ENCODE data around the gene ADAMTS2. TPM values are rescaled to one million over a fixed set of nuclear protein-coding genes. Genes with fewer than 3 reads are reported as not detected.

The ADAMTS2 gene
- total and polyA plus RNA-seq, 2 experiments from 2014 or later, result 1.6 to 8.1 TPM

DNA sequence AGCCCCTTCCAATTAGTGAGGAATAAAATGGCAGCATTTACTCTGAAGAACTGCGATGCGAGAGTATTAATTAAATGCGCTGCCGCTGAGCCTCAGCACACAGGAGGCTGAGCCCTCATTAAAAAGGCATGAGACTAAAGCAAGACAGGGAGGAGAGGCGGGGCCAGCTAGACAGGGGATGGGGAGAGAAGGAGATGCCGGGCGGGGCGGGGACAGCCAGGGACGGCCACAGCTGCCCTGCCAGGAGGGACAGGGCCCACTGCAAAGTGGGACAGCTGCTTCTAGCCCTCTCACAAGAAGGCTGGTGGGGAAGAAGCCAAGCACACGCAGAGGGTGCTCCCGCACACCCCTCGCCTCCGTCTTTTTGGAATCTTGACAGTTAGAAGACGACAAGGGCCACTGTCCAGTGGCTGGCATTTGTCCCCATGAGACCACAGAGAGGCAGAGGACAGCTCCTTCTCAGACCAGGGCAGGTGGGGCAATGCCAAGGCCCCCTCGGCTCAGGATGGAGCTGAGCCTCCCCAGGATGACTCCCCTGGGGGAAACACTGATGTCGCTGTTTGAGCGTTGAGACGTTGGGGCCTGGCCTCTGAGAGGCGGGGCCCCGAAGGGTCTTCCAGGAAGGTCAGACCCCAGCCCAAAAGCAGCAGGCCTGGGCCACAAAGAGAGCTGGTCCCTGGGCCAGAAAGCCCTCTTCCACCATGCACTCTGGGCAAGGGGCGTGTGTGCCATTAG, 26.9 kb downstream of the ADAMTS2 start:
- peaks cover 11% of the 10 kb centered on the region for H3K27me3 Mint-ChIP-seq (ENCODE audit: insufficient read depth, low read depth, poor library complexity)
- ATAC-seq (peak; percentile 16), DNase-seq (ENCODE audit: low spot score) (no peak)
- Histone ChIP-seq H3K79me2 (replicated peaks; ENCODE audit: insufficient read depth) (no peaks in the 10 kb centered on the region), H3K4me3 (no peak overlapping the region), H3K27me3 (ENCODE audit: insufficient read depth) (no peaks in the 10 kb centered on the region), H3K9me2 (ENCODE audit: insufficient read depth) (no peaks in the 10 kb centered on the region), H3K4me1 (ENCODE audit: insufficient read depth) (no peaks in the 10 kb centered on the region), H3F3A (replicated peaks; ENCODE audit: low read depth) (no peaks in the 10 kb centered on the region), H4K20me1 (replicated peaks; ENCODE audit: insufficient read depth) (no peaks in the 10 kb centered on the region), H3K27ac (ENCODE audit: low read depth) (no peak overlapping the region), H3K36me3 (ENCODE audit: insufficient read depth) (no peaks in the 10 kb centered on the region), H2AFZ (no peak overlapping the region), H3K4me2 (no peak overlapping the region)
- peaks cover 3% of the 10 kb centered on the region for H3K9me3 Mint-ChIP-seq
- peaks cover 5% of the 10 kb centered on the region; the same call in 2 of the 3 replicates for H3K4me1 Mint-ChIP-seq
- TF ChIP-seq, protein P1, sequence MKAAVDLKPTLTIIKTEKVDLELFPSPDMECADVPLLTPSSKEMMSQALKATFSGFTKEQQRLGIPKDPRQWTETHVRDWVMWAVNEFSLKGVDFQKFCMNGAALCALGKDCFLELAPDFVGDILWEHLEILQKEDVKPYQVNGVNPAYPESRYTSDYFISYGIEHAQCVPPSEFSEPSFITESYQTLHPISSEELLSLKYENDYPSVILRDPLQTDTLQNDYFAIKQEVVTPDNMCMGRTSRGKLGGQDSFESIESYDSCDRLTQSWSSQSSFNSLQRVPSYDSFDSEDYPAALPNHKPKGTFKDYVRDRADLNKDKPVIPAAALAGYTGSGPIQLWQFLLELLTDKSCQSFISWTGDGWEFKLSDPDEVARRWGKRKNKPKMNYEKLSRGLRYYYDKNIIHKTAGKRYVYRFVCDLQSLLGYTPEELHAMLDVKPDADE (IDR thresholded peaks at IDR 0.05), result no peak
- TF ChIP-seq JUNB (IDR thresholded peaks at IDR 0.05; ENCODE audit: unreplicated experiment), result no peak
- no peak for TF ChIP-seq CTCF (conservative IDR thresholded peaks at IDR 0.05; ENCODE audit: low read depth in 2 of 2)
- no peak for TF ChIP-seq REST (IDR thresholded peaks at IDR 0.05; ENCODE audit: unreplicated experiment)
- TF ChIP-seq POLR2AphosphoS5 (IDR thresholded peaks at IDR 0.05; ENCODE audit: low read depth), result no peak
- TF ChIP-seq, protein P2, sequence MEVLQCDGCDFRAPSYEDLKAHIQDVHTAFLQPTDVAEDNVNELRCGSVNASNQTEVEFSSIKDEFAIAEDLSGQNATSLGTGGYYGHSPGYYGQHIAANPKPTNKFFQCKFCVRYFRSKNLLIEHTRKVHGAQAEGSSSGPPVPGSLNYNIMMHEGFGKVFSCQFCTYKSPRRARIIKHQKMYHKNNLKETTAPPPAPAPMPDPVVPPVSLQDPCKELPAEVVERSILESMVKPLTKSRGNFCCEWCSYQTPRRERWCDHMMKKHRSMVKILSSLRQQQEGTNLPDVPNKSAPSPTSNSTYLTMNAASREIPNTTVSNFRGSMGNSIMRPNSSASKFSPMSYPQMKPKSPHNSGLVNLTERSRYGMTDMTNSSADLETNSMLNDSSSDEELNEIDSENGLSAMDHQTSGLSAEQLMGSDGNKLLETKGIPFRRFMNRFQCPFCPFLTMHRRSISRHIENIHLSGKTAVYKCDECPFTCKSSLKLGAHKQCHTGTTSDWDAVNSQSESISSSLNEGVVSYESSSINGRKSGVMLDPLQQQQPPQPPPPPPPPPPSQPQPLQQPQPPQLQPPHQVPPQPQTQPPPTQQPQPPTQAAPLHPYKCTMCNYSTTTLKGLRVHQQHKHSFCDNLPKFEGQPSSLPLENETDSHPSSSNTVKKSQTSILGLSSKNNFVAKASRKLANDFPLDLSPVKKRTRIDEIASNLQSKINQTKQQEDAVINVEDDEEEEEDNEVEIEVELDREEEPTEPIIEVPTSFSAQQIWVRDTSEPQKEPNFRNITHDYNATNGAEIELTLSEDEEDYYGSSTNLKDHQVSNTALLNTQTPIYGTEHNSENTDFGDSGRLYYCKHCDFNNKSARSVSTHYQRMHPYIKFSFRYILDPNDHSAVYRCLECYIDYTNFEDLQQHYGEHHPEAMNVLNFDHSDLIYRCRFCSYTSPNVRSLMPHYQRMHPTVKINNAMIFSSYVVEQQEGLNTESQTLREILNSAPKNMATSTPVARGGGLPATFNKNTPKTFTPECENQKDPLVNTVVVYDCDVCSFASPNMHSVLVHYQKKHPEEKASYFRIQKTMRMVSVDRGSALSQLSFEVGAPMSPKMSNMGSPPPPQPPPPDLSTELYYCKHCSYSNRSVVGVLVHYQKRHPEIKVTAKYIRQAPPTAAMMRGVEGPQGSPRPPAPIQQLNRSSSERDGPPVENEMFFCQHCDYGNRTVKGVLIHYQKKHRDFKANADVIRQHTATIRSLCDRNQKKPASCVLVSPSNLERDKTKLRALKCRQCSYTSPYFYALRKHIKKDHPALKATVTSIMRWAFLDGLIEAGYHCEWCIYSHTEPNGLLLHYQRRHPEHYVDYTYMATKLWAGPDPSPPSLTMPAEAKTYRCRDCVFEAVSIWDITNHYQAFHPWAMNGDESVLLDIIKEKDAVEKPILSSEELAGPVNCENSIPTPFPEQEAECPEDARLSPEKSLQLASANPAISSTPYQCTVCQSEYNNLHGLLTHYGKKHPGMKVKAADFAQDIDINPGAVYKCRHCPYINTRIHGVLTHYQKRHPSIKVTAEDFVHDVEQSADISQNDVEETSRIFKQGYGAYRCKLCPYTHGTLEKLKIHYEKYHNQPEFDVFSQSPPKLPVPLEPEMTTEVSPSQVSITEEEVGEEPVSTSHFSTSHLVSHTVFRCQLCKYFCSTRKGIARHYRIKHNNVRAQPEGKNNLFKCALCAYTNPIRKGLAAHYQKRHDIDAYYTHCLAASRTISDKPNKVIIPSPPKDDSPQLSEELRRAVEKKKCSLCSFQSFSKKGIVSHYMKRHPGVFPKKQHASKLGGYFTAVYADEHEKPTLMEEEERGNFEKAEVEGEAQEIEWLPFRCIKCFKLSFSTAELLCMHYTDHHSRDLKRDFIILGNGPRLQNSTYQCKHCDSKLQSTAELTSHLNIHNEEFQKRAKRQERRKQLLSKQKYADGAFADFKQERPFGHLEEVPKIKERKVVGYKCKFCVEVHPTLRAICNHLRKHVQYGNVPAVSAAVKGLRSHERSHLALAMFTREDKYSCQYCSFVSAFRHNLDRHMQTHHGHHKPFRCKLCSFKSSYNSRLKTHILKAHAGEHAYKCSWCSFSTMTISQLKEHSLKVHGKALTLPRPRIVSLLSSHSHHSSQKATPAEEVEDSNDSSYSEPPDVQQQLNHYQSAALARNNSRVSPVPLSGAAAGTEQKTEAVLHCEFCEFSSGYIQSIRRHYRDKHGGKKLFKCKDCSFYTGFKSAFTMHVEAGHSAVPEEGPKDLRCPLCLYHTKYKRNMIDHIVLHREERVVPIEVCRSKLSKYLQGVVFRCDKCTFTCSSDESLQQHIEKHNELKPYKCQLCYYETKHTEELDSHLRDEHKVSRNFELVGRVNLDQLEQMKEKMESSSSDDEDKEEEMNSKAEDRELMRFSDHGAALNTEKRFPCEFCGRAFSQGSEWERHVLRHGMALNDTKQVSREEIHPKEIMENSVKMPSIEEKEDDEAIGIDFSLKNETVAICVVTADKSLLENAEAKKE (CRISPR knock-in tag; IDR thresholded peaks at IDR 0.05), result no peak
- no peak for TF ChIP-seq ZNF114 (CRISPR knock-in tag; IDR thresholded peaks at IDR 0.05)
- TF ChIP-seq EZH2 (IDR thresholded peaks at IDR 0.05; ENCODE audit: low read depth, unreplicated experiment), result no peak
- TF ChIP-seq CREB1 (CRISPR knock-in tag; IDR thresholded peaks at IDR 0.05; ENCODE audit: low read depth), result no peak
- no peak for TF ChIP-seq ZNF331 (CRISPR knock-in tag; IDR thresholded peaks at IDR 0.05; ENCODE audit: low read depth)
- no peak for TF ChIP-seq NANOG (IDR thresholded peaks at IDR 0.05; ENCODE audit: borderline replicate concordance)
- TF ChIP-seq STAT1 (IDR thresholded peaks at IDR 0.05; ENCODE audit: unreplicated experiment), result no peak
- TF ChIP-seq EZH2phosphoT487 (IDR thresholded peaks at IDR 0.05; ENCODE audit: unreplicated experiment), result no peak
- H3K27ac Mint-ChIP-seq, result no peak overlapping the region
- no peak overlapping the region for H3K4me3 Mint-ChIP-seq
- no peaks in the 10 kb centered on the region; the same call in 2 of the 3 replicates for H3K36me3 Mint-ChIP-seq (ENCODE audit: low read depth)

Measured in GM23338 (cell line).